GM21367 (cell line): ENCODE measurements around the gene CHD1.

Experiments used
- ATAC-seq: cut with Tn5 transposase; IDR thresholded peaks from one replicate; pipeline ENCODE4 v1.9.1; 2021; ENCODE audit not compliant: unreplicated experiment

Gene CHD1

GRCh38 chr5:98936948-98937715 is 8.3 kb upstream of the CHD1 start:
- ATAC-seq: no peak

GRCh38 chr5:98935206-98935605 is 6.4 kb upstream of the CHD1 start:
- ATAC-seq: no peak

- ATAC-seq: no peak
These were observed 5.7 kb upstream of the CHD1 start for GRCh38 chr5:98934546-98934945.

- ATAC-seq: peak; percentile 33
These were observed 4.8 kb upstream of the CHD1 start for GRCh38 chr5:98933445-98934072.

- ATAC-seq: no peak
These were observed 2.4 kb upstream of the CHD1 start for GRCh38 chr5:98930972-98931762.

- ATAC-seq: peak; percentile 64
These were observed 997 bp upstream of the CHD1 start for GRCh38 chr5:98929710-98930298.

- peak; percentile 15 for ATAC-seq
These were observed 576 bp downstream of the CHD1 start for GRCh38 chr5:98927989-98928872.

GRCh38 chr5:98927242-98927988 is 1.4 kb downstream of the CHD1 start:
- ATAC-seq: peak; percentile 24

GRCh38 chr5:98923966-98924365 is 4.8 kb downstream of the CHD1 start:
- ATAC-seq: no peak

- ATAC-seq: no peak
These were observed 6.8 kb downstream of the CHD1 start for GRCh38 chr5:98921947-98922505.

- peak; percentile 42 for ATAC-seq
These were observed 11.4 kb downstream of the CHD1 start for GRCh38 chr5:98917433-98917832.

- ATAC-seq: no peak
These were observed 12.3 kb downstream of the CHD1 start for GRCh38 chr5:98916540-98916939.

- ATAC-seq: no peak
These were observed 14.9 kb downstream of the CHD1 start for GRCh38 chr5:98913911-98914310.

- ATAC-seq: no peak
These were observed 17.3 kb downstream of the CHD1 start for GRCh38 chr5:98911280-98912040.

GRCh38 chr5:98909363-98909762 is 19.4 kb downstream of the CHD1 start:
- no peak for ATAC-seq

- ATAC-seq: no peak
These were observed 20.9 kb downstream of the CHD1 start for GRCh38 chr5:98907951-98908350.

GRCh38 chr5:98906756-98907355 is 22.0 kb downstream of the CHD1 start:
- ATAC-seq: no peak
